Measurements from ENCODE around the gene OCIAD1.

OCIAD1 gene

DNA sequence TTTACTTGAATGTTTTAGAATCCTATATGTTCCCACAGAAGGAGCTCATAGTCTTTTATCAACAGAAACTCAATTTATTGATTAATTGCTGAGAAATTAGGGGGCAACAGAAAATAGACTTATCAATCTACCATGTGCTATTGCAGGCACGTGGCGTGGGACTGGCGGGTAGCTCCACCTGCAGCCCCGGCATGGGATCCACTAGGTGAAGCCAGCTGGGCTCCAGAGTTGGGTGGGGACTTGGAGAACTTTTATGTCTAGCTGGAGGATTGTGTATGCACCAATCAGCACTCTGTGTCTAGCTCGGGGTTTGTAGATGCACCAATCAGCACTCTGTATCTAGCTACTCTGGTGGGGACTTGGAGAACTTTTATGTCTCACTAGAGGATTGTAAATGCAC is 3.3 kb upstream of the OCIAD1 start:
- peaks cover 13 to 19% of the 10 kb centered on the region in 2 experiments for H3K4me1 ChIP-seq (ENCODE audit: control insufficient read depth in 1 of 2, insufficient read depth in 1 of 2, low read depth in 1 of 2, low read length in 1 of 2)
- no peaks in the 10 kb centered on the region for H3K36me3 ChIP-seq
- H3K9me3 ChIP-seq = no peaks in the 10 kb centered on the region
- H3K27ac ChIP-seq = no peak overlapping the region
- TF ChIP-seq, protein P1, sequence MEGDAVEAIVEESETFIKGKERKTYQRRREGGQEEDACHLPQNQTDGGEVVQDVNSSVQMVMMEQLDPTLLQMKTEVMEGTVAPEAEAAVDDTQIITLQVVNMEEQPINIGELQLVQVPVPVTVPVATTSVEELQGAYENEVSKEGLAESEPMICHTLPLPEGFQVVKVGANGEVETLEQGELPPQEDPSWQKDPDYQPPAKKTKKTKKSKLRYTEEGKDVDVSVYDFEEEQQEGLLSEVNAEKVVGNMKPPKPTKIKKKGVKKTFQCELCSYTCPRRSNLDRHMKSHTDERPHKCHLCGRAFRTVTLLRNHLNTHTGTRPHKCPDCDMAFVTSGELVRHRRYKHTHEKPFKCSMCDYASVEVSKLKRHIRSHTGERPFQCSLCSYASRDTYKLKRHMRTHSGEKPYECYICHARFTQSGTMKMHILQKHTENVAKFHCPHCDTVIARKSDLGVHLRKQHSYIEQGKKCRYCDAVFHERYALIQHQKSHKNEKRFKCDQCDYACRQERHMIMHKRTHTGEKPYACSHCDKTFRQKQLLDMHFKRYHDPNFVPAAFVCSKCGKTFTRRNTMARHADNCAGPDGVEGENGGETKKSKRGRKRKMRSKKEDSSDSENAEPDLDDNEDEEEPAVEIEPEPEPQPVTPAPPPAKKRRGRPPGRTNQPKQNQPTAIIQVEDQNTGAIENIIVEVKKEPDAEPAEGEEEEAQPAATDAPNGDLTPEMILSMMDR (IDR thresholded peaks at IDR 0.05) = no peak
- H3K4me3 ChIP-seq (ENCODE audit: low read depth in 1 of 2, low read length in 1 of 2) = no peak overlapping the region
- peaks cover 29% of the 10 kb centered on the region for H3K27me3 ChIP-seq

DNA sequence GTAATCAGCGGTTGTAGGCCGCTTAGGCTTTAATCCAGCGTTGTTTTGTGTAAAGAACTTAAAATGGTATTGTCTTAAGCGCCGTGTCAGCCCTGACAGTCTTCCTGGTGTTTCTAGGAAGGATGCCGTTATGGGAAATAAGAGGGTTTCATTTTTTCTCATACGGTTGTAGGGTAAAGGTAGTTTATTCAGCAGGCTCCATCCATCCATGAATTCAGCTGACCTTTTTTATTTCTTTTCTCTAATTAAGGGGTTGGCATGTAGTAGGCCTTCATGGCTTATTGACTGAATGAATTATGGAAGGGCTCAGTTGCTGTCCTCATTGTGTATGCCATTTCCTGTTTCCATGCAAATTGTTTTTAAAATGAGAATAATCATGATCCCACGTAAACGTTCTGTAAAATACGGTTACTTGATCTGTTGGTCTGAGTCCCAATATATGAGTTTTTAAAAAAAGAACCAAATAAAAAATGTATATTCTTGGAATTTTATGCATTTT is 693 bp downstream of the OCIAD1 start:
- peak overlapping the region; percentile 93 for H3K27ac ChIP-seq
- no peaks in the 10 kb centered on the region for H3K9me3 ChIP-seq
- peak overlapping the region; percentile 86 to 99 for H3K4me3 ChIP-seq (ENCODE audit: low read depth in 1 of 2, low read length in 1 of 2)
- H3K4me1 ChIP-seq (ENCODE audit: control insufficient read depth in 1 of 2, insufficient read depth in 1 of 2, low read depth in 1 of 2, low read length in 1 of 2) = peaks cover 13 to 19% of the 10 kb centered on the region in 2 experiments
- H3K36me3 ChIP-seq = peaks cover 31% of the 10 kb centered on the region
- TF ChIP-seq, protein P1 (IDR thresholded peaks at IDR 0.05) = no peak
- peaks cover 17% of the 10 kb centered on the region for H3K27me3 ChIP-seq

DNA sequence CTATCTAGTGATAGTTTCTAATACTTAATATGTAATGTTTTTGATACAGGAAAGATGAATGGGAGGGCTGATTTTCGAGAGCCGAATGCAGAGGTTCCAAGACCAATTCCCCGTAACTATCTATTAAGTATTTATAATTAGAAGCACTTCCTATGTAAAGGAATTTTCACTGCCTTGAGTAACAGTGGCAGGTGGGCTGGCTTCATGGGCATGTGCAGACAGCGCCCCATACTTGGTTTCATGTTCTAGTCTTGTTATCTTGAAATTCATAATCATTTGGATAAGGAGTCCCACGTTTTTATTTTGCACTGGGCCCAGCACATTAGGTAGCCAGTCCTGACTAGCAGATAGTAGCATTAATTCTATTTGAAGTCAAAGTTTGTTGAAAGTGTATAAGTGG is 1.7 kb downstream of the OCIAD1 start:
- Histone ChIP-seq H3K27me3 (peaks cover 8% of the 10 kb centered on the region), H3K27ac (no peak overlapping the region), H3K9me3 (no peaks in the 10 kb centered on the region), H3K36me3 (peaks cover 35% of the 10 kb centered on the region), H3K4me1 (ENCODE audit: control insufficient read depth in 1 of 2, insufficient read depth in 1 of 2, low read depth in 1 of 2, low read length in 1 of 2) (peaks cover 13 to 19% of the 10 kb centered on the region in 2 experiments), H3K4me3 (ENCODE audit: low read depth in 1 of 2, low read length in 1 of 2) (no peak overlapping the region)
- TF ChIP-seq, protein P1 (IDR thresholded peaks at IDR 0.05) = no peak

DNA sequence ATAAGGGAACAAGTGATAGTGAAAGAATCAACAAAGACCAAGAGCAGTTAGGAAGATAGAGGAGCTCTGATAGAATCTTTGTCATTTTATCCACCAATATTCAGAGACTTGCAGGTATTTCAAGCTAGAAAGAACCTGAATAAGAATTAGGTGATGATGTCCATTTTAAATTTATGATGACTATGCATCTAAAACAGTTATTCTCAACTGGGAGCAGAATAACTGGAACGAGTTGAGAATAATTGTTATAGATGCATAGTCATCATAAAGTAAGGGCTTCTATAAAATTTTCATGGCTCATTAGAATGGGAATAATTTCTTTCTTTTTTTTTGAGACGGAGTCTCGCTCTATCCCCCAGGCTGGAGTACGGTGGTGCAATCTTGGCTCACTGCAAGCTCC is 5.8 kb downstream of the OCIAD1 start:
- H3K27ac ChIP-seq = no peak overlapping the region
- TF ChIP-seq, protein P1 (IDR thresholded peaks at IDR 0.05) = no peak
- H3K36me3 ChIP-seq = peaks cover 70% of the 10 kb centered on the region
- no peaks in the 10 kb centered on the region for H3K27me3 ChIP-seq
- H3K4me3 ChIP-seq (ENCODE audit: low read depth in 1 of 2, low read length in 1 of 2) = no peak overlapping the region
- no peaks in the 10 kb centered on the region for H3K9me3 ChIP-seq
- H3K4me1 ChIP-seq (ENCODE audit: control insufficient read depth in 1 of 2, insufficient read depth in 1 of 2, low read depth in 1 of 2, low read length in 1 of 2) = peaks cover 5 to 7% of the 10 kb centered on the region in 2 experiments

DNA sequence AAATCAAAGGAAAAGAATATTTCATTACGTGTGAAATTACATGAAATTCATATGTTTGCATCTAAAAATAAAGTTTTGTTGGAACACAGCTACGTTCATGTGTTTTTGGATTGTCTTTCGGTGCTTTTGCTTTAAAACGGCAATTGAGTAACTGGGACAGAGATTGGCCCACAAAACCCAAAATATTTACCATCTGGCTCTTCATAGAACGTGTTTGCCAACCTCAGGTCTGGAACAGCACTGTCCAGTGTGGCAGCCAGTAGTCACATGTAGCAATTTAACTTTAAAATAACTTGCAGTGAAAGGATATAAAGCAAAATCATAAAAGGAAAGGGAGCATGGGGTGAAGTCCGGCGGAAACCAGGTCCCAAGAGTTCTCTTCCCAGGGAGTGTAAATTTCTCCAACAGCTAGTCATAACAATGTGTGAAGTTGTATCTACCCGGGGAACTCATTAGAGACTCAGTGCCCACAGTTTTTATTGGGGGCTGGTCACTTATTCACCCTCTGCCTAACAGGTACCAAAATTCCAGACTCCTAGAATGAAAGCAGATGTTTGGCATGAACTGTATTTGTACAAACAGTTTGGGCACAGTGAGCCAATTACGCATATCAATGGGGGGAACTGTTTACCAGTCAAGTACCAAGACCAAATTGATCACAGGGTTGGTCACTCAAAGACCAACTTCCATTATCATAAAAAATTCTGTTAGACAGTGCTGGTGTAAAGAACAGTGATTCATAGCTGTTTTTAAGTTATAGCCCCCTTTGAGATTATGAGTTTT is 10.3 kb downstream of the OCIAD1 start:
- Histone ChIP-seq H3K27me3 (no peaks in the 10 kb centered on the region), H3K9me3 (no peaks in the 10 kb centered on the region), H3K27ac (no peak overlapping the region), H3K36me3 (peaks cover 78% of the 10 kb centered on the region), H3K4me1 (ENCODE audit: control insufficient read depth in 1 of 2, insufficient read depth in 1 of 2, low read depth in 1 of 2, low read length in 1 of 2) (no peaks in the 10 kb centered on the region), H3K4me3 (ENCODE audit: low read depth in 1 of 2, low read length in 1 of 2) (no peak overlapping the region)
- TF ChIP-seq, protein P1 (IDR thresholded peaks at IDR 0.05) = no peak

All from neutrophil (primary cell).